ENCODE results near the gene MYO7B. TPM values are rescaled to one million over a fixed set of nuclear protein-coding genes. Genes with fewer than 3 reads are reported as not detected.
A peak's percentile ranks its signal among the peaks of the same experiment; 100 is the strongest.

MYO7B gene
- total RNA-seq, 4 donors from 2014 or later: 2.3 to 13.0 (median 4.8) TPM

DNA sequence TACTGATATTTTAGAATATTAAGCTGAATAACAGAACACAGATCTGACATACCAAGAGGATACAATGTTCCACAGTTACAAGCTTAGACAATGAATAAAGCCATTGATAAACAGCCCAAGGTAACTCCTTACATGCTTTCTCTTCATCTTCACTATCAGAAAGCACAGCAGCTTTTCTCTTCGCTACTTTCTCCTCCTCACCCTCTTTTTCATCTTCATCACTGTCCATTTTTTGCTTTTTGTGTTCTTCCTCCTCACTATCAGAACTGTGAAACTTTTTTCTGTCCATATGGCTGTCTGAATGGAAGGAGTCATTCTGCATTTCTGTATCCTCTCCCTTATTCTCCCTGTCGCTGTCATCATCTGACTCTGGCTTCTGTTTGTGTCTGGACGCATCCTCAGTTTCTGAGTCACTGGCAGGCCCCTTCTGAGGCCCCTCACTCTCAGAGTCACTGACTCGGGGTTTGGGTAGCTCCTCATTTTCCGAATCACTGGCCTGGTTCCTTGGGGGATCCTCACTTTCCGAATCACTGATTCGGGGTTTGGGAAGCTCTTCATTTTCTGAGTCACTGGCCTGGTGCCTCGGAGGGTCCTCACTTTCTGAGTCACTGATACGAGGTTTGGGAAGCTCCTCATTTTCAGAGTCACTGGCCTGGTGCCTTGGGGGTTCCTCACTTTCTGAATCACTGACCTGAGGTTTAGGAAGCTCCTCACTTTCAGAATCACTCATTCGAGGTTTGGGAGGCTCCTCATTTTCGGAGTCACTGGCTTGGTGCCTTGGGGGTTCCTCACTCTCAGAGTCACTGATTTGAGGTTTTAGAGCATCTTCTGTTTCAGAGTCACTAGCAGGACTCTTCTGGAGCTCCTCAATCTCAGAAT, 30.7 kb upstream of the MYO7B start:
- WGBS, 2 donors: 89 to 90% methylated on average over 11 of the region's 11 CpGs
- H3K4me3 ChIP-seq (ENCODE audit: low read depth, poor library complexity, severe bottlenecking): no peak overlapping the region
- TF ChIP-seq, protein P1, sequence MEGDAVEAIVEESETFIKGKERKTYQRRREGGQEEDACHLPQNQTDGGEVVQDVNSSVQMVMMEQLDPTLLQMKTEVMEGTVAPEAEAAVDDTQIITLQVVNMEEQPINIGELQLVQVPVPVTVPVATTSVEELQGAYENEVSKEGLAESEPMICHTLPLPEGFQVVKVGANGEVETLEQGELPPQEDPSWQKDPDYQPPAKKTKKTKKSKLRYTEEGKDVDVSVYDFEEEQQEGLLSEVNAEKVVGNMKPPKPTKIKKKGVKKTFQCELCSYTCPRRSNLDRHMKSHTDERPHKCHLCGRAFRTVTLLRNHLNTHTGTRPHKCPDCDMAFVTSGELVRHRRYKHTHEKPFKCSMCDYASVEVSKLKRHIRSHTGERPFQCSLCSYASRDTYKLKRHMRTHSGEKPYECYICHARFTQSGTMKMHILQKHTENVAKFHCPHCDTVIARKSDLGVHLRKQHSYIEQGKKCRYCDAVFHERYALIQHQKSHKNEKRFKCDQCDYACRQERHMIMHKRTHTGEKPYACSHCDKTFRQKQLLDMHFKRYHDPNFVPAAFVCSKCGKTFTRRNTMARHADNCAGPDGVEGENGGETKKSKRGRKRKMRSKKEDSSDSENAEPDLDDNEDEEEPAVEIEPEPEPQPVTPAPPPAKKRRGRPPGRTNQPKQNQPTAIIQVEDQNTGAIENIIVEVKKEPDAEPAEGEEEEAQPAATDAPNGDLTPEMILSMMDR (IDR thresholded peaks at IDR 0.05): no peak
- no peak for TF ChIP-seq POLR2A (IDR thresholded peaks at IDR 0.05)
- DNase-seq (ENCODE audit: low spot score in 2 of 2): no peak
- intact Hi-C loops (cut with DNase I; ENCODE audit: low total_unique reads): no loop called here

DNA sequence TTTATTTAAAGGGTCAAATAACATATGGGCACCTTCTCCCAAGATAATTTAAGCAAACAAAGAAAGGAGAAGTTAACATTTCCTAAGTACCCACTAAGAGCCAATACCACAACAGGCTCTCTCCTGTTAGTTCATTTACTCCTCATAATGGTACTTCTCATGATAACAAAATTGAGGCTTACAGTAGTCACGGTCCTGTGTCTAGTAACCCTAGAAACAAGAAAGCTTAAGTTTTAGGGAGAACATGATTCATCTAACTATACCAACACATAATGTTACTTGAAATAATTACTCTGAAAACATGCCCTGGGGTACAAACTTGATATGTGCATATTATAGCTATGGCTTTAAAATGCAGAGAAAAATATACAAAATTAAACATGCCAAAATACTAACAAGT, 29.0 kb upstream of the MYO7B start:
- DNase-seq (ENCODE audit: low spot score in 2 of 2): no peak
- intact Hi-C loops (cut with DNase I; ENCODE audit: low total_unique reads): no loop called here
- TF ChIP-seq, protein P1 (IDR thresholded peaks at IDR 0.05): no peak
- no peak for TF ChIP-seq POLR2A (IDR thresholded peaks at IDR 0.05)
- H3K4me3 ChIP-seq (ENCODE audit: low read depth, poor library complexity, severe bottlenecking): no peak overlapping the region
- WGBS, 2 donors: 46 to 70% methylated on average over 1 of the region's 1 CpG

DNA sequence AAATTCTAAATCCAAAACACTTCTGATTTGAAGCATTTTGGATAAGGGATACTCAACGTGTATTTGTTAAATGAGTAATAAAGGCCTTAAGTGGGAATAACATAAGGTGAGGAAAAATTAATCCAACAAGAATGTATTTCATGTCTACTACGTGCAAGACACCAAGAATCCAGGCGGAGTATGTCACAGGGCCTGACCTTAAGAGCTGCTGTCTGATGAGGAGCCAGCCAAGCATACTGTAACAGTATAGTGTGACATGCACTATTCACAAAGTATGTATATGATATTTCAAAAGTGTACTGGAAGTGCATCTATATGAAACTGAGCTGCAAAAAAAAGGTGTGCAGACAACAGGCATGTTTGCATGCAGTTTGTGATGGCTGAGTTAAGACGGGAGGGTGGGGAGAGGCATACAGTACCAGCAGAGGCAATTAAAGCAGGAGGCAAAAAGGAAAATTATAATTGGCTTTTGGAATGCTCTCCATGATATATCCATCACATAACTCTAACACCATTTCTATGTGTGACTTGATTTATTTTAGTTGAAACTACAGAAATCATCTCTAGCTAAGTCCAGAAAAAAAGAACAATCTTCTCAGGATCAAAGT, 27.4 kb upstream of the MYO7B start:
- intact Hi-C loops (cut with DNase I; ENCODE audit: low total_unique reads): no loop called here
- no peak for TF ChIP-seq POLR2A (IDR thresholded peaks at IDR 0.05)
- TF ChIP-seq, protein P1 (IDR thresholded peaks at IDR 0.05): no peak
- no peak overlapping the region for H3K4me3 ChIP-seq (ENCODE audit: low read depth, poor library complexity, severe bottlenecking)
- DNase-seq (ENCODE audit: low spot score in 2 of 2): no peak
- 70 to 77% methylated on average over 4 of the region's 4 CpGs for WGBS, 2 donors

DNA sequence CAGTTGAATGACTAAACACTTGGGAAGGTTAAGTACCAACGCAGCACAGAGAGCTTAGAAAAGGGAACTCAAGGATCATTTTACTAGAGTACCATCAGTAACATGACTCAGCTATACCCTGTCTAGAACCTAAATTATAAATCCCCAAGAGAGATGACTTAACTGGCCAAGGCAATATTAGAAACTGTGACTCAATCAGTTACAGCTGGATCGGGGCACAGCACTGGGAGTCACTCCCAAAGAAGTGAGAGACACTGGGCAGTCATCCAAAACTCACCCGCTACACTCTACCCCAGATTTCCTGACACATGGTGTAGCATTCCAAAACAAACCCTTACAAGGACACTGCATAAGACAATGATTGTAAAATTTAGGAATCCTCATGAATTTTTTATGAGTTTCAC, 26.9 kb upstream of the MYO7B start:
- DNase-seq (ENCODE audit: low spot score in 2 of 2): peak; percentile 48 to 88
- 7% methylated on average over 3 of the region's 3 CpGs for WGBS, 2 donors
- intact Hi-C loops (cut with DNase I; ENCODE audit: low total_unique reads): no loop called here
- no peak for TF ChIP-seq POLR2A (IDR thresholded peaks at IDR 0.05)
- TF ChIP-seq, protein P1 (IDR thresholded peaks at IDR 0.05): no peak
- no peak overlapping the region for H3K4me3 ChIP-seq (ENCODE audit: low read depth, poor library complexity, severe bottlenecking)

DNA sequence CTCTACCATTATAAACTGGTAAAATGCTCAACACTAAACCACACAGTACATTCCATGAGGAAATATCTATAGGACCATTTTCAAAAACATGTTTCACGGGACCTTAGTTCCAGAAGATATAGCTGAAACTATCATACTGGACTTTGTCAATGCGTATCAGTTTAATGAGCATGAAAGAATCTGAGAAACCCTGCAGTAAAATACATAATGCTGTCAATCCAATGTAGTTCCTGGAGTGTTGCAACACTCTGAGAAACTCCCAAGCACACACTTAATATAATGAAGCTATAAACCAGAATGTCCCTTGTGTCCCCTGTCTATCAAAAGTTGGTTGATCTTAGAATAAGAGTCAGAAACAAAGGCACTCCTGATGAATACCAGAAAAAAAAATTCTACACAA, 25.4 kb upstream of the MYO7B start:
- TF ChIP-seq, protein P1 (IDR thresholded peaks at IDR 0.05): no peak
- TF ChIP-seq POLR2A (IDR thresholded peaks at IDR 0.05): no peak
- no peak overlapping the region for H3K4me3 ChIP-seq (ENCODE audit: low read depth, poor library complexity, severe bottlenecking)
- intact Hi-C loops (cut with DNase I; ENCODE audit: low total_unique reads): no loop called here
- 84 to 94% methylated on average over 2 of the region's 2 CpGs for WGBS, 2 donors
- DNase-seq (ENCODE audit: low spot score in 2 of 2): no peak

Data from lower leg skin (tissue), 4 donors.